ENCODE results near the gene EXOSC7.

GRCh38 chr3:44954304-44954703 is 21.7 kb upstream of the EXOSC7 start:
- no peak for TF ChIP-seq POLR2A (IDR thresholded peaks at IDR 0.05)
- TF ChIP-seq, protein P1, sequence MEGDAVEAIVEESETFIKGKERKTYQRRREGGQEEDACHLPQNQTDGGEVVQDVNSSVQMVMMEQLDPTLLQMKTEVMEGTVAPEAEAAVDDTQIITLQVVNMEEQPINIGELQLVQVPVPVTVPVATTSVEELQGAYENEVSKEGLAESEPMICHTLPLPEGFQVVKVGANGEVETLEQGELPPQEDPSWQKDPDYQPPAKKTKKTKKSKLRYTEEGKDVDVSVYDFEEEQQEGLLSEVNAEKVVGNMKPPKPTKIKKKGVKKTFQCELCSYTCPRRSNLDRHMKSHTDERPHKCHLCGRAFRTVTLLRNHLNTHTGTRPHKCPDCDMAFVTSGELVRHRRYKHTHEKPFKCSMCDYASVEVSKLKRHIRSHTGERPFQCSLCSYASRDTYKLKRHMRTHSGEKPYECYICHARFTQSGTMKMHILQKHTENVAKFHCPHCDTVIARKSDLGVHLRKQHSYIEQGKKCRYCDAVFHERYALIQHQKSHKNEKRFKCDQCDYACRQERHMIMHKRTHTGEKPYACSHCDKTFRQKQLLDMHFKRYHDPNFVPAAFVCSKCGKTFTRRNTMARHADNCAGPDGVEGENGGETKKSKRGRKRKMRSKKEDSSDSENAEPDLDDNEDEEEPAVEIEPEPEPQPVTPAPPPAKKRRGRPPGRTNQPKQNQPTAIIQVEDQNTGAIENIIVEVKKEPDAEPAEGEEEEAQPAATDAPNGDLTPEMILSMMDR (IDR thresholded peaks at IDR 0.05), result no peak
